ENCODE measurements around the gene SHROOM2.

Gene SHROOM2

GRCh38 chrX:9864011-9864410, 77.8 kb downstream of the SHROOM2 start:
- TF ChIP-seq CTCF (conservative IDR thresholded peaks at IDR 0.05), result no peak

GRCh38 chrX:9865804-9866472, 79.7 kb downstream of the SHROOM2 start:
- no peak for TF ChIP-seq CTCF (conservative IDR thresholded peaks at IDR 0.05)
- H3K27ac ChIP-seq, result no peak overlapping the region

More at GRCh38 chrX:9864011-9864410, 77.8 kb downstream of the SHROOM2 start:
- no peak overlapping the region for H3K27ac ChIP-seq

GRCh38 chrX:9866633-9867032, 80.4 kb downstream of the SHROOM2 start:
- TF ChIP-seq CTCF (conservative IDR thresholded peaks at IDR 0.05), result no peak
- no peak overlapping the region for H3K27ac ChIP-seq

GRCh38 chrX:9867226-9867625, 81.0 kb downstream of the SHROOM2 start:
- no peak overlapping the region for H3K27ac ChIP-seq
- no peak for TF ChIP-seq CTCF (conservative IDR thresholded peaks at IDR 0.05)

GRCh38 chrX:9867753-9868152, 81.5 kb downstream of the SHROOM2 start:
- H3K27ac ChIP-seq, result no peak overlapping the region
- TF ChIP-seq CTCF (conservative IDR thresholded peaks at IDR 0.05), result no peak

- no peak for TF ChIP-seq CTCF (conservative IDR thresholded peaks at IDR 0.05)
- no peak overlapping the region for H3K27ac ChIP-seq
Measured at GRCh38 chrX:9871701-9872268, 85.6 kb downstream of the SHROOM2 start.

- no peak overlapping the region for H3K27ac ChIP-seq
- no peak for TF ChIP-seq CTCF (conservative IDR thresholded peaks at IDR 0.05)
Measured at GRCh38 chrX:9873360-9873759, 87.1 kb downstream of the SHROOM2 start.
